Aorta (tissue), 5 donors: Measurements from ENCODE around the gene ABHD14A. TPM values are rescaled to one million over a fixed set of nuclear protein-coding genes. Genes with fewer than 3 reads are reported as not detected.

Experiments
- ATAC-seq: fragments of 200-7000 bp; cut with Tn5 transposase; one replicate; pipeline ENCODE4 v1.9.1; 2022; ENCODE audit warnings: moderate library complexity; ENCODE audit not compliant: low FRiP score
- DNase-seq, 2 donors: peaks; one replicate each; pipeline ENCODE4 v3.0.0-alpha.2; 2020
- H3K27ac ChIP-seq, 2 donors: one replicate each; pipeline ENCODE4 v1.5.1; 2013; ENCODE audit warnings: low read length in 2 of 2, mild to moderate bottlenecking in 2 of 2, moderate library complexity in 2 of 2, control low read depth in 1 of 2, inconsistent platforms in 1 of 2, low read depth in 1 of 2
- H3K27me3 ChIP-seq, 2 donors: one replicate each; pipeline ENCODE4 v1.6.1; 2013; ENCODE audit warnings: control low read depth in 1 of 2, low read length in 1 of 2, mild to moderate bottlenecking in 1 of 2, moderate library complexity in 1 of 2; ENCODE audit not compliant: insufficient read depth in 2 of 2, control insufficient read depth in 1 of 2
- H3K36me3 ChIP-seq, 2 donors: one replicate each; pipeline ENCODE4 v1.6.1; 2013; ENCODE audit warnings: control low read depth in 1 of 2, low read length in 1 of 2, mild to moderate bottlenecking in 1 of 2; ENCODE audit not compliant: insufficient read depth in 2 of 2, control insufficient read depth in 1 of 2
- H3K4me1 ChIP-seq, 2 donors: one replicate each; pipeline ENCODE4 v1.6.1; 2013; ENCODE audit warnings: low read length in 2 of 2, control low read depth in 1 of 2, mild to moderate bottlenecking in 1 of 2, moderate library complexity in 1 of 2; ENCODE audit not compliant: insufficient read depth in 2 of 2, control insufficient read depth in 1 of 2
- H3K4me3 ChIP-seq, 2 donors: one replicate each; pipeline ENCODE4 v1.5.1; 2013; ENCODE audit warnings: low read length in 2 of 2, control low read depth in 1 of 2, mild to moderate bottlenecking in 1 of 2
- H3K9me3 ChIP-seq: one replicate; pipeline ENCODE4 v1.6.1; 2013; ENCODE audit warnings: mild to moderate bottlenecking, low read length; ENCODE audit not compliant: control insufficient read depth
- WGBS, 2 donors: extraction: QIAGEN DNeasy Blood & Tissue Kit; methylation state at CpG; one replicate each; pipeline ENCODE4 v1.1.7; 2013; 5-methylcytosine and 5-hydroxymethylcytosine counted together
- intact Hi-C, 2 donors: fragments of 100-400 bp; cut with DNase I; formaldehyde crosslinking; loops; one replicate each; pipeline versions ENCODE4 v1.14.2 to v1.15.0; 2022
- polyA plus RNA-seq, 2 donors: library from polyadenylated mRNA; stranded (reverse); fragments of 200-250 nt; gene quantifications; one replicate each; pipeline ENCODE4 v1.2.3, GENCODE V29; 2013
- total RNA-seq, 2 donors: library from RNA; stranded (reverse); fragmentation: NEBNext Ultra II Directional; extraction: Animal tissue kit (Norgen Biotek cat#: 25700); gene quantifications; one replicate each; pipeline ENCODE4 v1.2.1, GENCODE V29; 2021
- donor health status: healthy with polysubstance abuse.
- donor health status: Bipolar disorder and iron deficiency.
- donor health status: DM: no; HTN: no; CAD: no.
- donor health status: DM: no; HTN: no; CAD: no.
- donor health status: DM: yes; HTN: yes; CAD: no.

Gene ABHD14A
- total and polyA plus RNA-seq, 4 donors = 4.7 to 23.0 (median 12.7) TPM

DNA sequence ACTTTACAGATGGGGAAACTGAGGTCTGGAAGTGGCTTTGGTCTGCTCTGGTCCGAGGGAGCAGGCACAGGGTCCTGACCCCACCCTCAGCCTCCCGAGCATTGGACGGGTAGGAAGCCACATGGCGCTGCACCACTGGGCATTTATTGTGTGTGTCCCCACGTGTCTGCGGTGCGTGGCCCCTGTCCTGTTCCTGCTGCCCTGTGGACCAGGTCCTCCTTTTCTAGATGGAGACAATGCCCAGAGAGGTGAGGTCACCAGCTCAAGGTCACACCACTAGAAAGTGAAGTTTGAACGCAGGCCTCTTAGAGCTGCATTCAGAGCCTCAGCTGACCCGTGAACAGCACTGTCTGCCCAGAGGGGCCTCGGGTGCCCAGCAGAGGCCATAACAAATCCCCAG, 54.7 kb downstream of the ABHD14A start:
- no peak overlapping the region for H3K4me3 ChIP-seq
- no peak for ATAC-seq
- no peak overlapping the region for H3K27ac ChIP-seq
- H3K27me3 ChIP-seq = no peaks in the 10 kb centered on the region
- no peaks in the 10 kb centered on the region for H3K4me1 ChIP-seq
- H3K36me3 ChIP-seq = no peaks in the 10 kb centered on the region
- no peaks in the 10 kb centered on the region for H3K9me3 ChIP-seq
- intact Hi-C loops = no loop called here
- no peak for DNase-seq
- 82 to 94% methylated on average over 10 of the region's 10 CpGs for WGBS, 2 donors

Other genes starting within 250 kb of the ABHD14A start
- gene IQCF6, start 195.8 kb upstream of the ABHD14A start, total RNA-seq = not detected
- gene IQCF6, start 195.8 kb upstream of the ABHD14A start, polyA plus RNA-seq = not detected
- not detected for gene IQCF2, start 113.4 kb upstream of the ABHD14A start, total RNA-seq
- gene IQCF2, start 113.4 kb upstream of the ABHD14A start, polyA plus RNA-seq = not detected
- gene IQCF5, start 99.5 kb upstream of the ABHD14A start, total RNA-seq = not detected
- not detected for gene IQCF5, start 99.5 kb upstream of the ABHD14A start, polyA plus RNA-seq
- not detected for gene IQCF1, start 71.7 kb upstream of the ABHD14A start, total RNA-seq
- not detected for gene IQCF1, start 71.7 kb upstream of the ABHD14A start, polyA plus RNA-seq
- gene RRP9, start 33.2 kb upstream of the ABHD14A start, total RNA-seq = 10 to 100 TPM in 1 of 2 donors, 1 to 10 TPM in 1; 9.3 to 11.4 TPM
- gene RRP9, start 33.2 kb upstream of the ABHD14A start, polyA plus RNA-seq = 10 to 100 TPM in 1 of 2 donors, 1 to 10 TPM in 1; 5.0 to 11.0 TPM
- gene PARP3, start 32.7 kb upstream of the ABHD14A start, total RNA-seq = 10 to 100 TPM; 11.6 to 18.1 TPM
- gene PARP3, start 32.7 kb upstream of the ABHD14A start, polyA plus RNA-seq = 10 to 100 TPM; 11.0 to 35.0 TPM
- gene GPR62, start 19.7 kb upstream of the ABHD14A start, total RNA-seq = not detected
- gene GPR62, start 19.7 kb upstream of the ABHD14A start, polyA plus RNA-seq = under 1 TPM in 1 of 2 donors, not detected in 1; 0.15 TPM
- gene PCBP4, start 7.6 kb upstream of the ABHD14A start, total RNA-seq = 10 to 100 TPM; 58.1 to 63.7 TPM
- 100 to 1,000 TPM in 1 of 2 donors, 10 to 100 TPM in 1; 29.4 to 124 TPM for gene PCBP4, start 7.6 kb upstream of the ABHD14A start, polyA plus RNA-seq
- gene ABHD14B, start 1.0 kb upstream of the ABHD14A start, total RNA-seq = 10 to 100 TPM; 18.2 to 40.0 TPM
- 10 to 100 TPM; 44.2 to 45.3 TPM for gene ABHD14B, start 1.0 kb upstream of the ABHD14A start, polyA plus RNA-seq
- 10 to 100 TPM in 1 of 2 donors, 1 to 10 TPM in 1; 7.2 to 16.5 TPM for gene ACY1, start 8.5 kb downstream of the ABHD14A start, total RNA-seq
- 100 to 1,000 TPM in 1 of 2 donors, 10 to 100 TPM in 1; 12.2 to 102 TPM for gene ACY1, start 8.5 kb downstream of the ABHD14A start, polyA plus RNA-seq
- 100 to 1,000 TPM; 617 to 792 TPM for gene RPL29, start 20.8 kb downstream of the ABHD14A start, total RNA-seq
- 1,000 to 10,000 TPM; 1,520 to 2,218 TPM for gene RPL29, start 20.8 kb downstream of the ABHD14A start, polyA plus RNA-seq
- gene DUSP7, start 81.5 kb downstream of the ABHD14A start, total RNA-seq = 10 to 100 TPM; 36.8 to 54.1 TPM
- gene DUSP7, start 81.5 kb downstream of the ABHD14A start, polyA plus RNA-seq = 10 to 100 TPM in 1 of 2 donors, 1 to 10 TPM in 1; 8.8 to 14.4 TPM
- 1 to 10 TPM in 1 of 2 donors, under 1 TPM in 1; 0.91 to 2.1 TPM for gene POC1A, start 179.4 kb downstream of the ABHD14A start, total RNA-seq
- gene POC1A, start 179.4 kb downstream of the ABHD14A start, polyA plus RNA-seq = 1 to 10 TPM in 1 of 2 donors, under 1 TPM in 1; 0.38 to 1.6 TPM
- gene ALAS1, start 223.1 kb downstream of the ABHD14A start, total RNA-seq = 10 to 100 TPM; 30.2 to 34.5 TPM
- 10 to 100 TPM; 14.4 to 16.5 TPM for gene ALAS1, start 223.1 kb downstream of the ABHD14A start, polyA plus RNA-seq